ENCODE measurements around the gene TRPC4. TPM values are rescaled to one million over a fixed set of nuclear protein-coding genes. Genes with fewer than 3 reads are reported as not detected.

TRPC4 gene
- total RNA-seq, 1 experiment from 2014 or later, result 19.0 TPM

GRCh38 chr13:37772644-37773043, 96.9 kb downstream of the TRPC4 start:
- Mint-ChIP-seq H3K9me3 (no peaks in the 10 kb centered on the region), H3K4me3 (no peak overlapping the region), H3K27ac (no peak overlapping the region; a peak in 1 of 7 replicates), H3K36me3 (ENCODE audit: insufficient read depth in 1 of 3, low read depth in 3 of 3) (no peaks in the 10 kb centered on the region), H3K4me1 (peaks cover 0 to 3% of the 10 kb centered on the region in 2 experiments; a peak in 1 of 4 replicates), H3K27me3 (ENCODE audit: low read depth) (no peaks in the 10 kb centered on the region)
- no peak overlapping the region for H3K18ac ChIP-seq (ENCODE audit: insufficient read length, low read depth, low read length)
- no peaks in the 10 kb centered on the region for H3K23me2 ChIP-seq (ENCODE audit: insufficient read length, low read depth, low read length, poor library complexity, severe bottlenecking)
- H3K14ac ChIP-seq (ENCODE audit: insufficient read depth, low read length), result no peak overlapping the region
- no peak overlapping the region for H2BK15ac ChIP-seq (ENCODE audit: low read depth, low read length)
- TF ChIP-seq, protein P1, sequence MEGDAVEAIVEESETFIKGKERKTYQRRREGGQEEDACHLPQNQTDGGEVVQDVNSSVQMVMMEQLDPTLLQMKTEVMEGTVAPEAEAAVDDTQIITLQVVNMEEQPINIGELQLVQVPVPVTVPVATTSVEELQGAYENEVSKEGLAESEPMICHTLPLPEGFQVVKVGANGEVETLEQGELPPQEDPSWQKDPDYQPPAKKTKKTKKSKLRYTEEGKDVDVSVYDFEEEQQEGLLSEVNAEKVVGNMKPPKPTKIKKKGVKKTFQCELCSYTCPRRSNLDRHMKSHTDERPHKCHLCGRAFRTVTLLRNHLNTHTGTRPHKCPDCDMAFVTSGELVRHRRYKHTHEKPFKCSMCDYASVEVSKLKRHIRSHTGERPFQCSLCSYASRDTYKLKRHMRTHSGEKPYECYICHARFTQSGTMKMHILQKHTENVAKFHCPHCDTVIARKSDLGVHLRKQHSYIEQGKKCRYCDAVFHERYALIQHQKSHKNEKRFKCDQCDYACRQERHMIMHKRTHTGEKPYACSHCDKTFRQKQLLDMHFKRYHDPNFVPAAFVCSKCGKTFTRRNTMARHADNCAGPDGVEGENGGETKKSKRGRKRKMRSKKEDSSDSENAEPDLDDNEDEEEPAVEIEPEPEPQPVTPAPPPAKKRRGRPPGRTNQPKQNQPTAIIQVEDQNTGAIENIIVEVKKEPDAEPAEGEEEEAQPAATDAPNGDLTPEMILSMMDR (conservative IDR thresholded peaks at IDR 0.05), result no peak
- H2BK12ac ChIP-seq (ENCODE audit: insufficient read length, low read depth, low read length), result no peak overlapping the region
- no peak overlapping the region for H3K56ac ChIP-seq (ENCODE audit: insufficient read length, low read depth, low read length)
- H3K27ac ChIP-seq (ENCODE audit: insufficient read length, low read depth, low read length), result no peak overlapping the region
- H2BK20ac ChIP-seq (ENCODE audit: low read depth, low read length, poor library complexity, severe bottlenecking), result no peak overlapping the region
- DNase-seq, result no peak
- no peak overlapping the region for H3T11ph ChIP-seq (ENCODE audit: low read length)
- H3K4me2 ChIP-seq (ENCODE audit: insufficient read depth, insufficient read length, low read length), result no peak overlapping the region
- H4K8ac ChIP-seq (replicated peaks; ENCODE audit: insufficient read length, low read depth, low read length), result no peak overlapping the region
- H4K20me1 ChIP-seq (ENCODE audit: control insufficient read depth, insufficient read depth, insufficient read length), result no peaks in the 10 kb centered on the region
- no peaks in the 10 kb centered on the region for H3K4me1 ChIP-seq (ENCODE audit: insufficient read depth, low read length)
- no peak overlapping the region for H2AK5ac ChIP-seq (ENCODE audit: insufficient read length, low read length)
- no peak overlapping the region for H2BK120ac ChIP-seq (ENCODE audit: low read depth, low read length, poor library complexity, severe bottlenecking)
- no peak overlapping the region for H3K9ac ChIP-seq (ENCODE audit: extremely low read depth, insufficient read length, low read length)
- no peaks in the 10 kb centered on the region for H3K27me3 ChIP-seq (ENCODE audit: insufficient read depth, low read length)
- no peaks in the 10 kb centered on the region for H3K9me3 ChIP-seq (ENCODE audit: control insufficient read depth, low read depth, low read length)
- no peaks in the 10 kb centered on the region for H3K79me1 ChIP-seq (ENCODE audit: insufficient read depth, low read depth, low read length, poor library complexity, severe bottlenecking)
- no CpG with 5 or more reads among the region's 7 CpGs for WGBS (ENCODE audit: extremely low coverage, insufficient read length, low lambda C conversion rate)
- no peak overlapping the region for H4K91ac ChIP-seq (ENCODE audit: insufficient read length, low read depth, low read length)
- H3K23ac ChIP-seq (ENCODE audit: insufficient read length, low read depth, low read length), result no peak overlapping the region
- no peak overlapping the region for H2BK5ac ChIP-seq (ENCODE audit: insufficient read length, low read length)
- H4K5ac ChIP-seq (ENCODE audit: insufficient read length, low read depth, low read length), result no peak overlapping the region
- H3K79me2 ChIP-seq (ENCODE audit: insufficient read depth, low read length), result no peaks in the 10 kb centered on the region
- no peak overlapping the region for H3K4ac ChIP-seq (ENCODE audit: low read depth, low read length)
- no peak overlapping the region for H2AFZ ChIP-seq (ENCODE audit: low read length)

All from H9 (cell line).